H1 (cell line): ENCODE data around the gene LUC7L3. TPM values are rescaled to one million over a fixed set of nuclear protein-coding genes. Genes with fewer than 3 reads are reported as not detected.
A peak's percentile ranks its signal among the peaks of the same experiment; 100 is the strongest.

Experiments used
- CTCF ChIA-PET: fragments of 300-600 bp; sonication (Branson Sonifier 250); formaldehyde crosslinking; loops from one replicate; lab custom pipeline; 2021; ENCODE audit not compliant: partially characterized antibody; lab: Charles Lee
- POLR2A ChIA-PET: fragments of 300-600 bp; sonication (Branson Sonifier 250); formaldehyde crosslinking; loops from one replicate; lab custom pipeline; 2021; ENCODE audit warnings: inconsistent platforms; ENCODE audit not compliant: partially characterized antibody; lab: Charles Lee
- DNase-seq, 2 experiments: peaks; one replicate each; pipeline versions ENCODE4 v3.0.0 to v3.0.0-alpha.2; 2010 to 2022; ENCODE audit warnings: low spot score in 2 of 2, low read depth in 1 of 2, mixed read lengths in 1 of 2
- FAIRE-seq: peaks from 2 replicates; lab custom pipeline; 2011; peaks lifted over from hg19 to GRCh38; lab: Jason Lieb, UNC
- H2AFZ ChIP-seq: 2 replicates; pipeline ENCODE4 v1.8.1; 2012; ENCODE audit warnings: low read length, inconsistent platforms
- H2AK5ac ChIP-seq: 2 replicates; pipeline ENCODE4 v1.6.1; 2013; ENCODE audit warnings: low read depth, low read length
- H2BK120ac ChIP-seq: replicated peaks from 2 replicates; pipeline ENCODE3; 2013; ENCODE audit warnings: low read depth, low read length, inconsistent platforms
- H2BK12ac ChIP-seq: 2 replicates; pipeline ENCODE4 v1.6.1; 2013; ENCODE audit warnings: low read depth, low read length
- H2BK15ac ChIP-seq: 2 replicates; pipeline ENCODE4 v1.6.1; 2013; ENCODE audit warnings: low read length
- H2BK20ac ChIP-seq: 2 replicates; pipeline ENCODE4 v1.6.1; 2013; ENCODE audit warnings: low read length
- H2BK5ac ChIP-seq: 2 replicates; pipeline ENCODE4 v1.6.1; 2013; ENCODE audit warnings: low read depth, low read length
- H3K14ac ChIP-seq: 2 replicates; pipeline ENCODE4 v1.6.1; 2013; ENCODE audit warnings: inconsistent platforms; ENCODE audit not compliant: insufficient read length
- H3K18ac ChIP-seq: 2 replicates; pipeline ENCODE4 v1.6.1; 2013; ENCODE audit warnings: low read length; ENCODE audit errors: extremely low read depth
- H3K23ac ChIP-seq: 2 replicates; pipeline ENCODE4 v1.6.1; 2013; ENCODE audit warnings: inconsistent platforms; ENCODE audit not compliant: insufficient read length
- H3K23me2 ChIP-seq: 2 replicates; pipeline ENCODE4 v1.6.1; 2013; ENCODE audit warnings: low read depth, low read length
- H3K27ac ChIP-seq: 2 replicates; pipeline ENCODE4 v1.6.1; 2011; ENCODE audit warnings: low read depth, low read length, inconsistent platforms
- H3K27me3 ChIP-seq, 4 experiments: replicated peaks in 1 of 4; 1 replicate in 1 of 4; 2 replicates in 3 of 4; pipeline versions ENCODE4 v1.6.1 to v1.8.1; 2011 to 2013; ENCODE audit warnings: low read length in 3 of 4, mild to moderate bottlenecking in 3 of 4, inconsistent platforms in 2 of 4, mixed read lengths in 2 of 4, moderate library complexity in 1 of 4; ENCODE audit not compliant: control insufficient read depth in 3 of 4, insufficient read depth in 3 of 4; ENCODE audit errors: extremely low read depth in 1 of 4
- H3K36me3 ChIP-seq, 4 experiments: 2 replicates each; pipeline versions ENCODE4 v1.6.1 to v1.8.1; 2011 to 2013; ENCODE audit warnings: mild to moderate bottlenecking in 4 of 4, low read length in 3 of 4, moderate library complexity in 2 of 4, control low read depth in 1 of 4, inconsistent platforms in 1 of 4; ENCODE audit not compliant: insufficient read depth in 4 of 4, control insufficient read depth in 2 of 4
- H3K4ac ChIP-seq: replicated peaks from 2 replicates; pipeline ENCODE3; 2013; ENCODE audit warnings: low read length, low read depth, mixed read lengths, inconsistent platforms; ENCODE audit not compliant: insufficient read length
- H3K4me1 ChIP-seq, 4 experiments: replicated peaks in 1 of 4; 1 replicate in 1 of 4; 2 replicates in 3 of 4; pipeline versions ENCODE4 v1.6.1 to v1.8.1; 2011 to 2013; ENCODE audit warnings: low read length in 3 of 4, inconsistent platforms in 2 of 4, mixed read lengths in 1 of 4; ENCODE audit not compliant: insufficient read depth in 4 of 4, control insufficient read depth in 3 of 4
- H3K4me2 ChIP-seq, 2 experiments: 2 replicates each; pipeline versions ENCODE4 v1.6.1 to v1.8.1; 2011 to 2013; ENCODE audit warnings: low read depth in 2 of 2, low read length in 2 of 2, control low read depth in 1 of 2, inconsistent platforms in 1 of 2, mild to moderate bottlenecking in 1 of 2; ENCODE audit not compliant: insufficient read depth in 1 of 2
- H3K4me3 ChIP-seq, 4 experiments: fragments of 200-600, 300-600 bp in 1 of 4; sonication (generic), shearing (Covaris generic), sonication (Bioruptor Twin) in 1 of 4; 2 replicates each; pipeline versions ENCODE4 v1.5.1 to v1.8.1; 2011 to 2016; ENCODE audit warnings: low read length in 4 of 4, low read depth in 3 of 4, control low read depth in 2 of 4, inconsistent platforms in 2 of 4, mild to moderate bottlenecking in 2 of 4, mixed read lengths in 1 of 4, moderate library complexity in 1 of 4; ENCODE audit not compliant: insufficient read depth in 2 of 4; ENCODE audit errors: extremely low read depth in 1 of 4
- H3K56ac ChIP-seq: replicated peaks from 2 replicates; pipeline ENCODE3; 2013; ENCODE audit warnings: low read depth, mild to moderate bottlenecking, mixed read lengths, low read length, inconsistent platforms; ENCODE audit not compliant: insufficient read length
- H3K79me1 ChIP-seq: 2 replicates; pipeline ENCODE4 v1.6.1; 2013; ENCODE audit warnings: low read depth, low read length, control low read depth
- H3K79me2 ChIP-seq, 2 experiments: 2 replicates each; pipeline versions ENCODE4 v1.6.1 to v1.8.1; 2012 to 2013; ENCODE audit warnings: low read length in 2 of 2, mild to moderate bottlenecking in 2 of 2, inconsistent platforms in 1 of 2; ENCODE audit not compliant: insufficient read depth in 2 of 2, control insufficient read depth in 1 of 2
- H3K9ac ChIP-seq, 4 experiments: replicated peaks in 1 of 4; 1 replicate in 1 of 4; 2 replicates in 3 of 4; pipeline versions ENCODE4 v1.6.1 to v1.8.1; 2011 to 2013; ENCODE audit warnings: low read depth in 3 of 4, low read length in 3 of 4, control low read depth in 2 of 4, mild to moderate bottlenecking in 2 of 4, moderate library complexity in 2 of 4, inconsistent platforms in 1 of 4; ENCODE audit errors: extremely low read depth in 1 of 4
- H3K9me3 ChIP-seq, 2 experiments: 2 replicates each; pipeline versions ENCODE4 v1.6.1 to v1.8.1; 2012 to 2013; ENCODE audit warnings: mild to moderate bottlenecking in 2 of 2, moderate library complexity in 2 of 2, control low read depth in 1 of 2, inconsistent platforms in 1 of 2, low read depth in 1 of 2, low read length in 1 of 2, mixed read lengths in 1 of 2; ENCODE audit not compliant: insufficient read depth in 2 of 2
- H4K20me1 ChIP-seq, 2 experiments: replicated peaks in 1 of 2; 2 replicates each; pipeline versions ENCODE3 to v1.8.1; 2011 to 2013; ENCODE audit warnings: inconsistent platforms in 2 of 2, low read length in 2 of 2, mild to moderate bottlenecking in 1 of 2; ENCODE audit not compliant: insufficient read depth in 2 of 2, control insufficient read depth in 1 of 2
- H4K5ac ChIP-seq: 2 replicates; pipeline ENCODE4 v1.6.1; 2013; ENCODE audit warnings: low read length, low read depth, mixed read lengths, inconsistent platforms; ENCODE audit not compliant: insufficient read length
- H4K8ac ChIP-seq: 2 replicates; pipeline ENCODE4 v1.8.0; 2013; ENCODE audit warnings: mild to moderate bottlenecking, moderate library complexity, low read length, inconsistent platforms; ENCODE audit not compliant: insufficient read depth; ENCODE audit errors: extremely low read depth
- H4K91ac ChIP-seq: replicated peaks from 2 replicates; pipeline ENCODE3; 2013; ENCODE audit warnings: low read length, mixed read lengths, inconsistent platforms; ENCODE audit not compliant: insufficient read length
- CEBPB ChIP-seq: IDR thresholded peaks from 2 replicates; pipeline ENCODE4 v1.6.1; 2012; ENCODE audit warnings: low read depth, low read length
- CHD2 ChIP-seq: IDR thresholded peaks from 2 replicates; pipeline ENCODE4 v1.6.1; 2012; ENCODE audit warnings: low read length, improper control_type of control experiment
- EGR1 ChIP-seq: IDR thresholded peaks from 2 replicates; pipeline ENCODE4 v1.6.1; 2011; ENCODE audit warnings: low read depth, low read length, borderline replicate concordance
- GABPA ChIP-seq: IDR thresholded peaks from 2 replicates; pipeline ENCODE4 v1.6.1; 2011; ENCODE audit warnings: mild to moderate bottlenecking, low read length, moderate library complexity, borderline replicate concordance; ENCODE audit not compliant: insufficient read depth
- GTF2F1 ChIP-seq: IDR thresholded peaks from 2 replicates; pipeline ENCODE4 v1.6.1; 2012; ENCODE audit warnings: low read depth, low read length, improper control_type of control experiment, borderline replicate concordance
- HDAC2 ChIP-seq, 2 experiments: fragments of 300-600 bp in 1 of 2; sonication (generic) in 1 of 2; IDR thresholded peaks; 2 replicates each; pipeline ENCODE4 v1.6.1; 2011 to 2012; ENCODE audit warnings: low read depth in 2 of 2, low read length in 2 of 2, mild to moderate bottlenecking in 2 of 2, moderate library complexity in 2 of 2, borderline replicate concordance in 1 of 2, inconsistent platforms in 1 of 2
- HDAC6 ChIP-seq: IDR thresholded peaks from one replicate; pipeline ENCODE4 v1.7.1; 2012; ENCODE audit warnings: low read depth, mild to moderate bottlenecking, inconsistent platforms, low read length, moderate library complexity
- SIN3A ChIP-seq, 2 experiments: IDR thresholded peaks in 1 of 2; conservative IDR thresholded peaks in 1 of 2; 2 replicates each; pipeline ENCODE4 v1.6.1; 2011 to 2012; ENCODE audit warnings: low read length in 2 of 2, improper control_type of control experiment in 1 of 2, low read depth in 1 of 2, mild to moderate bottlenecking in 1 of 2
- WGBS, 2 experiments: shearing (Covaris generic) in 1 of 2; methylation state at CpG; one replicate each; pipeline versions ENCODE4 v1.1.6 to v1.1.7; 2013 to 2015; ENCODE audit warnings: low lambda C conversion rate in 2 of 2, mixed read lengths in 2 of 2, inconsistent platforms in 1 of 2, low coverage in 1 of 2, missing lambda C conversion rate in 1 of 2; ENCODE audit not compliant: insufficient replicate concordance in 2 of 2, insufficient coverage in 1 of 2, insufficient read length in 1 of 2; ENCODE audit errors: extremely low coverage in 1 of 2, missing lambda C conversion rate in 1 of 2; 5-methylcytosine and 5-hydroxymethylcytosine counted together
- polyA plus RNA-seq, 7 experiments: library from polyadenylated mRNA; depleted of rRNA in 3 of 7; stranded (reverse) in 5 of 7; unstranded in 2 of 7; fragments of >200 nt in 5 of 7; fragments of 200-250 nt in 2 of 7; gene quantifications; 1 replicate in 5 of 7; 2 replicates in 1 of 7; 4 replicates in 1 of 7; pipeline versions ENCODE4 v1.2.1 to v1.2.3, GENCODE V29; 2011 to 2013; ENCODE audit warnings: missing spikeins in 2 of 7, mixed read lengths in 2 of 7
- total RNA-seq: library from RNA; stranded (reverse); fragmentation: NEBNext Ultra II Directional; extraction: Animal tissue kit (Norgen Biotek cat#: 25700); gene quantifications from 2 replicates; pipeline ENCODE4 v1.2.1, GENCODE V29; 2021
- TF ChIP-seq, protein P1 (sequence below), 3 experiments: IDR thresholded peaks; 1 replicate in 2 of 3; 2 replicates in 1 of 3; pipeline versions ENCODE4 v1.5.1 to v1.6.1; 2011; ENCODE audit warnings: low read length in 3 of 3, mild to moderate bottlenecking in 3 of 3, inconsistent platforms in 2 of 3, low read depth in 1 of 3, moderate library complexity in 1 of 3; ENCODE audit not compliant: insufficient read depth in 1 of 3; ENCODE audit errors: control extremely low read depth in 1 of 3

The LUC7L3 gene
- total and polyA plus RNA-seq, 2 of the 8 experiments (the other 6 are each of a cell fraction or from before 2014, with no cell fraction given): 102 to 126 TPM

DNA sequence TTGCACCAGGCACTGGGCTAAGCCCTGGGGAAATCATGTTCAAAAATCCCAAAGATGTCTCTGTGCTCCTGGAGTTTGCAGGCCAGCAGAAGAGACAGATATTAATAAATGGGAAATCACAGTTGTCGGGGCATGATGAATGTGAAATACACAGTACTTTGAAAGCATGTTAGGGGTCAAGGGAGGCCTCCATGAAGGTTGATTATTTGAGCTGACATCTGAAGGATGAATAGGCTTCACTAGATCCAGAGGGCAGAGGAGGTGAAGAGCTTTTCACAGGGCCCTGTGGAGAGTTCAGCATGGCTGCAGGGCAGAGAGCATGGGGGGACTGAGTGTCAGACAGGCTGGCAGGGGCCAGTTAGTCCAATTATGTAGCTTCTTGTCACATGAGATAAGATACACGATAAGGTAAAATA is 45.3 kb downstream of the LUC7L3 start:
- no peaks in the 10 kb centered on the region for H3K4me1 ChIP-seq
- no peaks in the 10 kb centered on the region for H3K23me2 ChIP-seq
- no peak overlapping the region for H2AK5ac ChIP-seq
- no peak overlapping the region for H2BK12ac ChIP-seq
- CTCF ChIA-PET: interaction anchor here (0.8 to 4.0 kb wide), 6 partner anchors 8 to 192 kb away, joined by 3 to 17 read pairs (median 5); no protein-coding TSS in a partner anchor
- 88% methylated on average over 2 of the region's 2 CpGs; no CpG with 5 or more reads in 1 of the 2 experiments for WGBS, 2 experiments
- no peaks in the 10 kb centered on the region for H3K36me3 ChIP-seq
- no peak overlapping the region for H3K4ac ChIP-seq
- no peak overlapping the region for H2BK120ac ChIP-seq
- no peak overlapping the region for H3K9ac ChIP-seq
- H3K9me3 ChIP-seq: no peaks in the 10 kb centered on the region
- no peak for FAIRE-seq
- no peak overlapping the region for H3K27ac ChIP-seq
- H3K23ac ChIP-seq: no peak overlapping the region
- H3K4me2 ChIP-seq: no peak overlapping the region
- no peak overlapping the region for H4K91ac ChIP-seq
- H2BK5ac ChIP-seq: no peak overlapping the region
- H2AFZ ChIP-seq: 0 out of 2 replicates have a peak overlapping the region, but pooled peaks have one; percentile 29
- H2BK15ac ChIP-seq: peak overlapping the region; percentile 61; the same call in 1 of the 2 replicates
- no peaks in the 10 kb centered on the region for H4K20me1 ChIP-seq
- no peak for TF ChIP-seq CEBPB
- TF ChIP-seq, protein P1, sequence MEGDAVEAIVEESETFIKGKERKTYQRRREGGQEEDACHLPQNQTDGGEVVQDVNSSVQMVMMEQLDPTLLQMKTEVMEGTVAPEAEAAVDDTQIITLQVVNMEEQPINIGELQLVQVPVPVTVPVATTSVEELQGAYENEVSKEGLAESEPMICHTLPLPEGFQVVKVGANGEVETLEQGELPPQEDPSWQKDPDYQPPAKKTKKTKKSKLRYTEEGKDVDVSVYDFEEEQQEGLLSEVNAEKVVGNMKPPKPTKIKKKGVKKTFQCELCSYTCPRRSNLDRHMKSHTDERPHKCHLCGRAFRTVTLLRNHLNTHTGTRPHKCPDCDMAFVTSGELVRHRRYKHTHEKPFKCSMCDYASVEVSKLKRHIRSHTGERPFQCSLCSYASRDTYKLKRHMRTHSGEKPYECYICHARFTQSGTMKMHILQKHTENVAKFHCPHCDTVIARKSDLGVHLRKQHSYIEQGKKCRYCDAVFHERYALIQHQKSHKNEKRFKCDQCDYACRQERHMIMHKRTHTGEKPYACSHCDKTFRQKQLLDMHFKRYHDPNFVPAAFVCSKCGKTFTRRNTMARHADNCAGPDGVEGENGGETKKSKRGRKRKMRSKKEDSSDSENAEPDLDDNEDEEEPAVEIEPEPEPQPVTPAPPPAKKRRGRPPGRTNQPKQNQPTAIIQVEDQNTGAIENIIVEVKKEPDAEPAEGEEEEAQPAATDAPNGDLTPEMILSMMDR (IDR thresholded peaks at IDR 0.05; ENCODE audit: control extremely low read depth in 1 of 3, insufficient read depth in 1 of 3, low read depth in 1 of 3, low read length in 3 of 3): no peak
- TF ChIP-seq CHD2: no peak
- no peak for TF ChIP-seq EGR1
- no peak for TF ChIP-seq GTF2F1
- TF ChIP-seq HDAC6: no peak
- TF ChIP-seq GABPA: no peak
- no peak for TF ChIP-seq HDAC2 (IDR thresholded peaks at IDR 0.05; ENCODE audit: borderline replicate concordance in 1 of 2, low read depth in 2 of 2, low read length in 2 of 2)
- no peak for TF ChIP-seq SIN3A (conservative IDR thresholded peaks at IDR 0.05 in 1 of 2, IDR thresholded peaks at IDR 0.05 in 1 of 2; ENCODE audit: low read depth in 1 of 2, low read length in 2 of 2)
- TF ChIP-seq, all 59 proteins: peak for 0
- Histone ChIP-seq H3K79me2 (no peaks in the 10 kb centered on the region), H4K8ac (no peak overlapping the region), H3K18ac (no peak overlapping the region), H3K27me3 (no peaks in the 10 kb centered on the region), H3K4me3 (no peak overlapping the region), H3K56ac (no peak overlapping the region), H2BK20ac (no peak overlapping the region), H3K14ac (no peak overlapping the region), H3K79me1 (no peaks in the 10 kb centered on the region), H4K5ac (no peak overlapping the region)
- DNase-seq: no peak
- POLR2A ChIA-PET: interaction anchor here (0.5 to 2.4 kb wide), 4 partner anchors 9 to 364 kb away, joined by 3 to 9 read pairs (median 5); partner anchors contain the start of gene TOB1
